ENCODE measurements around the gene TAMM41. TPM values are rescaled to one million over a fixed set of nuclear protein-coding genes. Genes with fewer than 3 reads are reported as not detected.

Gene TAMM41
- total and polyA plus RNA-seq, 9 of the 15 experiments (the other 6 are each of a cell fraction or from before 2014, with no cell fraction given), result 8.6 to 74.6 (median 29.3) TPM

DNA sequence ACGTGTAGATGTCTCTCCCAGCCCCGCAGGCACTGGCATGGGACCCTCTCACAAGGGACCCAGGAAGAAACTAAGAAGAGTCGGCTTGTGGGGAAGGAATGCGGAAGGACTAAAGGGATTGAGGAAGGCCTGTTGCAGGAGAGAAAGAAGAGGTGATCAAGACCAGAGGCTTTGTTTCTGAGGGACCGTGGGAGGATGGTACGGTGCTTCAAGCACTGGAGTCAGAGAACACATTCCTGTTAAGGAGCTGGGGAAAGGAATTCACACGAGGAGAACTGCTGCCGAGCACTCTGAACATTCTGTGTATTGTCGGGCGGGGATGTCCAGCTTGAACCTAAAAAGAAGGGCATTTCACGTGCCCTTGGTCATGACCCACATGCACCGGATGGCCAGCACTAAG lies 91.4 kb downstream of the TAMM41 start (continued):
- TF ChIP-seq, protein P1, sequence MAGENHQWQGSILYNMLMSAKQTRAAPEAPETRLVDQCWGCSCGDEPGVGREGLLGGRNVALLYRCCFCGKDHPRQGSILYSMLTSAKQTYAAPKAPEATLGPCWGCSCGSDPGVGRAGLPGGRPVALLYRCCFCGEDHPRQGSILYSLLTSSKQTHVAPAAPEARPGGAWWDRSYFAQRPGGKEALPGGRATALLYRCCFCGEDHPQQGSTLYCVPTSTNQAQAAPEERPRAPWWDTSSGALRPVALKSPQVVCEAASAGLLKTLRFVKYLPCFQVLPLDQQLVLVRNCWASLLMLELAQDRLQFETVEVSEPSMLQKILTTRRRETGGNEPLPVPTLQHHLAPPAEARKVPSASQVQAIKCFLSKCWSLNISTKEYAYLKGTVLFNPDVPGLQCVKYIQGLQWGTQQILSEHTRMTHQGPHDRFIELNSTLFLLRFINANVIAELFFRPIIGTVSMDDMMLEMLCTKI (IDR thresholded peaks at IDR 0.05; ENCODE audit: partially characterized antibody), result no peak
- TF ChIP-seq TCF7 (IDR thresholded peaks at IDR 0.05; ENCODE audit: borderline replicate concordance) (no peak), SREBF1 (IDR thresholded peaks at IDR 0.05; ENCODE audit: borderline replicate concordance, low read depth, low read length) (no peak), TBL1XR1 (IDR thresholded peaks at IDR 0.05; ENCODE audit: low read length in 2 of 2) (no peak), ZNF436 (CRISPR knock-in tag; IDR thresholded peaks at IDR 0.05) (no peak), ZNF133 (CRISPR knock-in tag; IDR thresholded peaks at IDR 0.05) (no peak), DIDO1 (tag; IDR thresholded peaks at IDR 0.05; ENCODE audit: low read depth) (no peak), MTF1 (CRISPR knock-in tag; IDR thresholded peaks at IDR 0.05; ENCODE audit: borderline replicate concordance) (no peak)
- TF ChIP-seq, protein P2, sequence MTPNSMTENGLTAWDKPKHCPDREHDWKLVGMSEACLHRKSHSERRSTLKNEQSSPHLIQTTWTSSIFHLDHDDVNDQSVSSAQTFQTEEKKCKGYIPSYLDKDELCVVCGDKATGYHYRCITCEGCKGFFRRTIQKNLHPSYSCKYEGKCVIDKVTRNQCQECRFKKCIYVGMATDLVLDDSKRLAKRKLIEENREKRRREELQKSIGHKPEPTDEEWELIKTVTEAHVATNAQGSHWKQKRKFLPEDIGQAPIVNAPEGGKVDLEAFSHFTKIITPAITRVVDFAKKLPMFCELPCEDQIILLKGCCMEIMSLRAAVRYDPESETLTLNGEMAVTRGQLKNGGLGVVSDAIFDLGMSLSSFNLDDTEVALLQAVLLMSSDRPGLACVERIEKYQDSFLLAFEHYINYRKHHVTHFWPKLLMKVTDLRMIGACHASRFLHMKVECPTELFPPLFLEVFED (CRISPR knock-in tag; conservative IDR thresholded peaks at IDR 0.05), result no peak
- TF ChIP-seq, protein P3, sequence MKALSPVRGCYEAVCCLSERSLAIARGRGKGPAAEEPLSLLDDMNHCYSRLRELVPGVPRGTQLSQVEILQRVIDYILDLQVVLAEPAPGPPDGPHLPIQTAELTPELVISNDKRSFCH (CRISPR knock-in tag; IDR thresholded peaks at IDR 0.05), result no peak
- TF ChIP-seq, protein P3 (tag; IDR thresholded peaks at IDR 0.05), result no peak

Data from K562 (cell line).